GM12878 (cell line): ENCODE results near the gene DMRTB1. TPM values are rescaled to one million over a fixed set of nuclear protein-coding genes. Genes with fewer than 3 reads are reported as not detected.

Experiments
- ATAC-seq: fragments of 200-7000 bp; cut with Tn5 transposase; 3 replicates; pipeline ENCODE4 v1.9.1; 2020; ENCODE audit warnings: mild to moderate bottlenecking, moderate library complexity
- BruUV-seq: library from RNA; stranded (reverse); fragments of 400-500 nt; replicated peaks from 2 replicates; lab custom pipeline; 2021; lab: Mats Ljungman, UMichigan
- CTCF ChIA-PET: fragments of 300-600 bp; sonication (Branson Sonifier 250); formaldehyde crosslinking; extraction: SDS; loops from one replicate; lab custom pipeline; 2021; ENCODE audit warnings: inconsistent platforms; lab: Yijun Ruan, JAX
- POLR2A ChIA-PET: fragments of 350-600 bp; formaldehyde crosslinking; extraction: SDS; loops from one replicate; lab custom pipeline; 2021; ENCODE audit warnings: inconsistent platforms; lab: Charles Lee
- RAD21 ChIA-PET: fragments of 300-600 bp; sonication (Branson Sonifier 250); formaldehyde crosslinking; loops from one replicate; lab custom pipeline; 2023; ENCODE audit warnings: antibody characterized with exemption; ENCODE audit not compliant: unreplicated experiment; lab: Charles Lee
- SMC1A ChIA-PET: fragments of 300-600 bp; sonication (Branson Sonifier 250); formaldehyde crosslinking; loops from one replicate; lab custom pipeline; 2023; ENCODE audit not compliant: unreplicated experiment, uncharacterized antibody; lab: Charles Lee
- DNase-seq: peaks from one replicate; pipeline ENCODE4 v3.0.0-alpha.2; 2011; ENCODE audit warnings: low read depth, low spot score
- FAIRE-seq: peaks from 3 replicates; lab custom pipeline; 2011; peaks lifted over from hg19 to GRCh38; lab: Jason Lieb, UNC
- H2AFZ ChIP-seq: 2 replicates; pipeline ENCODE4 v1.6.0; 2011; ENCODE audit warnings: low read depth, low read length, control low read depth; ENCODE audit not compliant: control insufficient read depth
- H3K27ac ChIP-seq: 2 replicates; pipeline ENCODE4 v1.5.1; 2011; ENCODE audit warnings: control low read depth; ENCODE audit not compliant: control insufficient read depth, insufficient read depth
- H3K27me3 ChIP-seq, 2 experiments: replicated peaks in 1 of 2; 2 replicates each; pipeline versions ENCODE4 v1.6.0 to v1.6.1; 2011; ENCODE audit warnings: low read length in 1 of 2; ENCODE audit not compliant: control insufficient read depth in 2 of 2, insufficient read depth in 2 of 2
- H3K36me3 ChIP-seq, 2 experiments: 2 replicates each; pipeline ENCODE4 v1.5.1; 2011; ENCODE audit warnings: low read length in 1 of 2; ENCODE audit not compliant: control insufficient read depth in 2 of 2, insufficient read depth in 2 of 2
- H3K4me1 ChIP-seq: 2 replicates; pipeline ENCODE4 v1.6.1; 2011; ENCODE audit warnings: mild to moderate bottlenecking, low read length, moderate library complexity, mixed read lengths; ENCODE audit not compliant: control insufficient read depth, insufficient read depth
- H3K4me2 ChIP-seq: 2 replicates; pipeline ENCODE4 v1.6.0; 2011; ENCODE audit warnings: control low read depth; ENCODE audit not compliant: control insufficient read depth, insufficient read depth
- H3K4me3 ChIP-seq: fragments of 200-600 bp; sonication (generic); 2 replicates; pipeline ENCODE4 v1.5.1; 2016
- H3K79me2 ChIP-seq: 2 replicates; pipeline ENCODE4 v1.6.0; 2011; ENCODE audit warnings: low read length; ENCODE audit not compliant: control insufficient read depth, insufficient read depth
- H3K9ac ChIP-seq: 2 replicates; pipeline ENCODE4 v1.8.0; 2011; ENCODE audit warnings: low read length, control low read depth, mixed read lengths; ENCODE audit not compliant: control insufficient read depth, insufficient read depth
- H3K9me3 ChIP-seq: replicated peaks from 3 replicates; pipeline ENCODE4 v1.5.1; 2011; ENCODE audit warnings: mild to moderate bottlenecking, low read length; ENCODE audit not compliant: control insufficient read depth, insufficient read depth
- H4K20me1 ChIP-seq: 2 replicates; pipeline ENCODE4 v1.6.0; 2011; ENCODE audit not compliant: control insufficient read depth, insufficient read depth
- BHLHE40 ChIP-seq, 2 experiments: fragments of 450-650 bp in 1 of 2; IDR thresholded peaks; 2 replicates each; pipeline ENCODE4 v1.6.1; 2011 to 2017; ENCODE audit warnings: low read depth in 2 of 2, borderline replicate concordance in 1 of 2, improper control_type of control experiment in 1 of 2, low read length in 1 of 2, mild to moderate bottlenecking in 1 of 2
- BRCA1 ChIP-seq: IDR thresholded peaks from 2 replicates; pipeline ENCODE4 v1.6.1; 2011; ENCODE audit warnings: low read depth, low read length, improper control_type of control experiment
- E2F8 ChIP-seq: fragments of 450-650 bp; IDR thresholded peaks from 2 replicates; pipeline ENCODE4 v1.6.1; 2018; ENCODE audit warnings: mild to moderate bottlenecking, low read depth, moderate library complexity; ENCODE audit not compliant: partially characterized antibody
- IRF3 ChIP-seq: fragments of 450-650 bp; IDR thresholded peaks from 2 replicates; pipeline ENCODE4 v1.6.1; 2014; ENCODE audit warnings: mild to moderate bottlenecking
- MEF2B ChIP-seq: fragments of 450-650 bp; IDR thresholded peaks from 2 replicates; pipeline ENCODE4 v1.6.1; 2018; ENCODE audit warnings: mild to moderate bottlenecking, moderate library complexity; ENCODE audit not compliant: partially characterized antibody, poor library complexity, severe bottlenecking
- MTA3 ChIP-seq: IDR thresholded peaks from 2 replicates; pipeline ENCODE4 v1.6.1; 2012; ENCODE audit warnings: low read length, inconsistent platforms, borderline replicate concordance
- NFYA ChIP-seq: IDR thresholded peaks from 2 replicates; pipeline ENCODE4 v1.6.1; 2011; ENCODE audit warnings: low read depth, mild to moderate bottlenecking, low read length, improper control_type of control experiment, borderline replicate concordance
- NRF1 ChIP-seq: conservative IDR thresholded peaks from 2 replicates; pipeline ENCODE4 v1.6.1; 2011; ENCODE audit warnings: mild to moderate bottlenecking, low read depth, low read length, improper control_type of control experiment
- POLR2AphosphoS5 ChIP-seq: IDR thresholded peaks from 2 replicates; pipeline ENCODE4 v1.6.1; 2011; ENCODE audit warnings: mild to moderate bottlenecking, low read length, inconsistent platforms
- SP1 ChIP-seq: IDR thresholded peaks from one replicate; pipeline ENCODE4 v1.6.1; 2011; ENCODE audit warnings: low read depth, low read length
- USF2 ChIP-seq: IDR thresholded peaks from 2 replicates; pipeline ENCODE4 v1.6.1; 2011; ENCODE audit warnings: low read depth, low read length, improper control_type of control experiment, borderline replicate concordance
- WGBS: methylation state at CpG from one replicate; pipeline ENCODE4 v1.1.6; 2016; ENCODE audit warnings: low lambda C conversion rate; ENCODE audit not compliant: insufficient replicate concordance, insufficient coverage; ENCODE audit errors: missing lambda C conversion rate; 5-methylcytosine and 5-hydroxymethylcytosine counted together
- in situ Hi-C: fragments of 300-500 bp; cut with MboI; formaldehyde crosslinking; loops from 9 replicates; pipeline ENCODE4 v1.14.3; 2018; ENCODE audit warnings: mixed read lengths
- intact Hi-C: fragments of 100-400 bp; cut with micrococcal nuclease; formaldehyde crosslinking; loops from one replicate; pipeline ENCODE4 v1.14.2; 2022; ENCODE audit not compliant: unreplicated experiment
- polyA plus RNA-seq, 11 experiments: library from polyadenylated mRNA; depleted of rRNA in 4 of 11; unstranded in 6 of 11; stranded (reverse) in 5 of 11; fragments of >200 nt; fragmentation: Nextera tagmentation in 4 of 11; fragmentation: Illumina TruSeq in 1 of 11; extraction: Ambion mirVana in 4 of 11; extraction: Trizol in 1 of 11; gene quantifications; 1 replicate in 1 of 11; 2 replicates in 10 of 11; pipeline versions ENCODE4 v1.2.1 to v1.2.3, GENCODE V29; 2011 to 2016; ENCODE audit warnings: inconsistent platforms in 2 of 11, missing spikeins in 2 of 11, low read depth in 1 of 11
- total RNA-seq, 4 experiments: library from RNA; depleted of rRNA in 3 of 4; stranded (reverse); fragments of >200 nt in 3 of 4; fragmentation: Illumina TruSeq in 1 of 4; extraction: Trizol in 1 of 4; gene quantifications; 2 replicates each; pipeline versions ENCODE4 v1.2.1 to v1.2.3, GENCODE V29; 2013 to 2021

Gene DMRTB1
- total and polyA plus RNA-seq, 10 of the 15 experiments (the other 5 are each of a cell fraction or from before 2014, with no cell fraction given) = not detected

GRCh38 chr1:53480678-53481077 lies 21.5 kb downstream of the DMRTB1 start (continued):
- no peak for TF ChIP-seq BRCA1
- TF ChIP-seq MTA3 = no peak
- TF ChIP-seq MEF2B = no peak
- no peak for TF ChIP-seq USF2
- no peak for TF ChIP-seq SP1
- TF ChIP-seq, all 136 proteins: peak for 0

- WGBS = 49% methylated on average over 7 of the region's 7 CpGs
- Histone ChIP-seq H4K20me1 (no peaks in the 10 kb centered on the region; the same call in 1 of the 2 replicates), H3K4me1 (no peaks in the 10 kb centered on the region), H3K36me3 (no peaks in the 10 kb centered on the region), H3K4me3 (no peak overlapping the region), H3K79me2 (no peaks in the 10 kb centered on the region), H2AFZ (no peak overlapping the region), H3K27ac (no peak overlapping the region), H3K9ac (no peak overlapping the region), H3K27me3 (peaks cover 4 to 10% of the 10 kb centered on the region in 2 experiments; a peak in 3 of 4 replicates), H3K4me2 (no peak overlapping the region), H3K9me3 (no peaks in the 10 kb centered on the region)
- FAIRE-seq = no peak
- ChIA-PET SMC1A (no interaction called here), POLR2A (no interaction called here), RAD21 (no interaction called here), CTCF (no interaction called here)
- in situ Hi-C loops = loop anchor here (25.0 kb wide), 1 partner anchor 481 kb away; no protein-coding TSS in a partner anchor
- no TSS peak for BruUV-seq
- ATAC-seq = no peak
- intact Hi-C loops = loop anchor here (10.0 kb wide), 1 partner anchor 473 kb away; no protein-coding TSS in a partner anchor
- TF ChIP-seq NRF1 (no peak), POLR2AphosphoS5 (no peak), E2F8 (no peak), BHLHE40 (IDR thresholded peaks at IDR 0.05; ENCODE audit: borderline replicate concordance in 1 of 2, low read depth in 2 of 2, low read length in 1 of 2) (no peak), NFYA (no peak), IRF3 (no peak)
- DNase-seq = no peak
Observed at GRCh38 chr1:53481456-53481855, 22.3 kb downstream of the DMRTB1 start.
